AG10803 (cell line): Measurements from ENCODE around the gene BDH1.

Experiments used
- DNase-seq: peaks from one replicate; pipeline ENCODE4 v3.0.0; 2010; ENCODE audit warnings: low read depth
- H3K4me3 ChIP-seq: 2 replicates; pipeline ENCODE4 v1.5.1; 2011; ENCODE audit warnings: mild to moderate bottlenecking, low read length, control low read depth
- CTCF ChIP-seq: conservative IDR thresholded peaks from 2 replicates; pipeline ENCODE4 v1.5.1; 2011; ENCODE audit warnings: mild to moderate bottlenecking, low read length, control low read depth, inconsistent platforms

The BDH1 gene

GRCh38 chr3:197514786-197515355 is 40.9 kb downstream of the BDH1 start:
- no peak for TF ChIP-seq CTCF
- DNase-seq: no peak
- no peak overlapping the region for H3K4me3 ChIP-seq

- TF ChIP-seq CTCF: no peak
- no peak overlapping the region for H3K4me3 ChIP-seq
- DNase-seq: no peak
Measured at GRCh38 chr3:197513953-197514785, 41.6 kb downstream of the BDH1 start.

GRCh38 chr3:197512691-197513571 is 42.8 kb downstream of the BDH1 start:
- no peak overlapping the region for H3K4me3 ChIP-seq
- no peak for DNase-seq
- no peak for TF ChIP-seq CTCF

GRCh38 chr3:197511853-197512635 is 43.7 kb downstream of the BDH1 start:
- TF ChIP-seq CTCF: no peak
- no peak for DNase-seq
- no peak overlapping the region for H3K4me3 ChIP-seq

- TF ChIP-seq CTCF: no peak
- peak; percentile 71 for DNase-seq
- H3K4me3 ChIP-seq: no peak overlapping the region
Measured at GRCh38 chr3:197511130-197511529, 44.6 kb downstream of the BDH1 start.

- no peak overlapping the region for H3K4me3 ChIP-seq
- DNase-seq: no peak
- no peak for TF ChIP-seq CTCF
Measured at GRCh38 chr3:197510642-197511018, 45.1 kb downstream of the BDH1 start.
